H1 (cell line): Measurements from ENCODE around the gene P3H3. TPM values are rescaled to one million over a fixed set of nuclear protein-coding genes. Genes with fewer than 3 reads are reported as not detected.

Experiments
- CTCF ChIA-PET: fragments of 300-600 bp; sonication (Branson Sonifier 250); formaldehyde crosslinking; loops from one replicate; lab custom pipeline; 2021; ENCODE audit not compliant: partially characterized antibody; lab: Charles Lee
- POLR2A ChIA-PET: fragments of 300-600 bp; sonication (Branson Sonifier 250); formaldehyde crosslinking; loops from one replicate; lab custom pipeline; 2021; ENCODE audit warnings: inconsistent platforms; ENCODE audit not compliant: partially characterized antibody; lab: Charles Lee
- DNase-seq, 2 experiments: peaks; one replicate each; pipeline versions ENCODE4 v3.0.0 to v3.0.0-alpha.2; 2010 to 2022; ENCODE audit warnings: low spot score in 2 of 2, low read depth in 1 of 2, mixed read lengths in 1 of 2
- FAIRE-seq: peaks from 2 replicates; lab custom pipeline; 2011; peaks lifted over from hg19 to GRCh38; lab: Jason Lieb, UNC
- H2AFZ ChIP-seq: 2 replicates; pipeline ENCODE4 v1.8.1; 2012; ENCODE audit warnings: low read length, inconsistent platforms
- H2AK5ac ChIP-seq: 2 replicates; pipeline ENCODE4 v1.6.1; 2013; ENCODE audit warnings: low read depth, low read length
- H2BK120ac ChIP-seq: replicated peaks from 2 replicates; pipeline ENCODE3; 2013; ENCODE audit warnings: low read depth, low read length, inconsistent platforms
- H2BK12ac ChIP-seq: 2 replicates; pipeline ENCODE4 v1.6.1; 2013; ENCODE audit warnings: low read depth, low read length
- H2BK15ac ChIP-seq: 2 replicates; pipeline ENCODE4 v1.6.1; 2013; ENCODE audit warnings: low read length
- H2BK20ac ChIP-seq: 2 replicates; pipeline ENCODE4 v1.6.1; 2013; ENCODE audit warnings: low read length
- H2BK5ac ChIP-seq: 2 replicates; pipeline ENCODE4 v1.6.1; 2013; ENCODE audit warnings: low read depth, low read length
- H3K14ac ChIP-seq: 2 replicates; pipeline ENCODE4 v1.6.1; 2013; ENCODE audit warnings: inconsistent platforms; ENCODE audit not compliant: insufficient read length
- H3K18ac ChIP-seq: 2 replicates; pipeline ENCODE4 v1.6.1; 2013; ENCODE audit warnings: low read length; ENCODE audit errors: extremely low read depth
- H3K23ac ChIP-seq: 2 replicates; pipeline ENCODE4 v1.6.1; 2013; ENCODE audit warnings: inconsistent platforms; ENCODE audit not compliant: insufficient read length
- H3K23me2 ChIP-seq: 2 replicates; pipeline ENCODE4 v1.6.1; 2013; ENCODE audit warnings: low read depth, low read length
- H3K27ac ChIP-seq: 2 replicates; pipeline ENCODE4 v1.6.1; 2011; ENCODE audit warnings: low read depth, low read length, inconsistent platforms
- H3K27me3 ChIP-seq, 4 experiments: replicated peaks in 1 of 4; 1 replicate in 1 of 4; 2 replicates in 3 of 4; pipeline versions ENCODE4 v1.6.1 to v1.8.1; 2011 to 2013; ENCODE audit warnings: low read length in 3 of 4, mild to moderate bottlenecking in 3 of 4, inconsistent platforms in 2 of 4, mixed read lengths in 2 of 4, moderate library complexity in 1 of 4; ENCODE audit not compliant: control insufficient read depth in 3 of 4, insufficient read depth in 3 of 4; ENCODE audit errors: extremely low read depth in 1 of 4
- H3K36me3 ChIP-seq, 4 experiments: 2 replicates each; pipeline versions ENCODE4 v1.6.1 to v1.8.1; 2011 to 2013; ENCODE audit warnings: mild to moderate bottlenecking in 4 of 4, low read length in 3 of 4, moderate library complexity in 2 of 4, control low read depth in 1 of 4, inconsistent platforms in 1 of 4; ENCODE audit not compliant: insufficient read depth in 4 of 4, control insufficient read depth in 2 of 4
- H3K4ac ChIP-seq: replicated peaks from 2 replicates; pipeline ENCODE3; 2013; ENCODE audit warnings: low read length, low read depth, mixed read lengths, inconsistent platforms; ENCODE audit not compliant: insufficient read length
- H3K4me1 ChIP-seq, 4 experiments: replicated peaks in 1 of 4; 1 replicate in 1 of 4; 2 replicates in 3 of 4; pipeline versions ENCODE4 v1.6.1 to v1.8.1; 2011 to 2013; ENCODE audit warnings: low read length in 3 of 4, inconsistent platforms in 2 of 4, mixed read lengths in 1 of 4; ENCODE audit not compliant: insufficient read depth in 4 of 4, control insufficient read depth in 3 of 4
- H3K4me2 ChIP-seq, 2 experiments: 2 replicates each; pipeline versions ENCODE4 v1.6.1 to v1.8.1; 2011 to 2013; ENCODE audit warnings: low read depth in 2 of 2, low read length in 2 of 2, control low read depth in 1 of 2, inconsistent platforms in 1 of 2, mild to moderate bottlenecking in 1 of 2; ENCODE audit not compliant: insufficient read depth in 1 of 2
- H3K4me3 ChIP-seq, 4 experiments: fragments of 200-600, 300-600 bp in 1 of 4; sonication (generic), shearing (Covaris generic), sonication (Bioruptor Twin) in 1 of 4; 2 replicates each; pipeline versions ENCODE4 v1.5.1 to v1.8.1; 2011 to 2016; ENCODE audit warnings: low read length in 4 of 4, low read depth in 3 of 4, control low read depth in 2 of 4, inconsistent platforms in 2 of 4, mild to moderate bottlenecking in 2 of 4, mixed read lengths in 1 of 4, moderate library complexity in 1 of 4; ENCODE audit not compliant: insufficient read depth in 2 of 4; ENCODE audit errors: extremely low read depth in 1 of 4
- H3K56ac ChIP-seq: replicated peaks from 2 replicates; pipeline ENCODE3; 2013; ENCODE audit warnings: low read depth, mild to moderate bottlenecking, mixed read lengths, low read length, inconsistent platforms; ENCODE audit not compliant: insufficient read length
- H3K79me1 ChIP-seq: 2 replicates; pipeline ENCODE4 v1.6.1; 2013; ENCODE audit warnings: low read depth, low read length, control low read depth
- H3K79me2 ChIP-seq, 2 experiments: 2 replicates each; pipeline versions ENCODE4 v1.6.1 to v1.8.1; 2012 to 2013; ENCODE audit warnings: low read length in 2 of 2, mild to moderate bottlenecking in 2 of 2, inconsistent platforms in 1 of 2; ENCODE audit not compliant: insufficient read depth in 2 of 2, control insufficient read depth in 1 of 2
- H3K9ac ChIP-seq, 4 experiments: replicated peaks in 1 of 4; 1 replicate in 1 of 4; 2 replicates in 3 of 4; pipeline versions ENCODE4 v1.6.1 to v1.8.1; 2011 to 2013; ENCODE audit warnings: low read depth in 3 of 4, low read length in 3 of 4, control low read depth in 2 of 4, mild to moderate bottlenecking in 2 of 4, moderate library complexity in 2 of 4, inconsistent platforms in 1 of 4; ENCODE audit errors: extremely low read depth in 1 of 4
- H3K9me3 ChIP-seq, 2 experiments: 2 replicates each; pipeline versions ENCODE4 v1.6.1 to v1.8.1; 2012 to 2013; ENCODE audit warnings: mild to moderate bottlenecking in 2 of 2, moderate library complexity in 2 of 2, control low read depth in 1 of 2, inconsistent platforms in 1 of 2, low read depth in 1 of 2, low read length in 1 of 2, mixed read lengths in 1 of 2; ENCODE audit not compliant: insufficient read depth in 2 of 2
- H4K20me1 ChIP-seq, 2 experiments: replicated peaks in 1 of 2; 2 replicates each; pipeline versions ENCODE3 to v1.8.1; 2011 to 2013; ENCODE audit warnings: inconsistent platforms in 2 of 2, low read length in 2 of 2, mild to moderate bottlenecking in 1 of 2; ENCODE audit not compliant: insufficient read depth in 2 of 2, control insufficient read depth in 1 of 2
- H4K5ac ChIP-seq: 2 replicates; pipeline ENCODE4 v1.6.1; 2013; ENCODE audit warnings: low read length, low read depth, mixed read lengths, inconsistent platforms; ENCODE audit not compliant: insufficient read length
- H4K8ac ChIP-seq: 2 replicates; pipeline ENCODE4 v1.8.0; 2013; ENCODE audit warnings: mild to moderate bottlenecking, moderate library complexity, low read length, inconsistent platforms; ENCODE audit not compliant: insufficient read depth; ENCODE audit errors: extremely low read depth
- H4K91ac ChIP-seq: replicated peaks from 2 replicates; pipeline ENCODE3; 2013; ENCODE audit warnings: low read length, mixed read lengths, inconsistent platforms; ENCODE audit not compliant: insufficient read length
- ASH2L ChIP-seq: fragments of 200-600, 300-600 bp; sonication (generic); IDR thresholded peaks from one replicate; pipeline ENCODE4 v1.7.1; 2017; ENCODE audit warnings: low read length
- CHD2 ChIP-seq: IDR thresholded peaks from 2 replicates; pipeline ENCODE4 v1.6.1; 2012; ENCODE audit warnings: low read length, improper control_type of control experiment
- EGR1 ChIP-seq: IDR thresholded peaks from 2 replicates; pipeline ENCODE4 v1.6.1; 2011; ENCODE audit warnings: low read depth, low read length, borderline replicate concordance
- RBBP5 ChIP-seq: IDR thresholded peaks from 2 replicates; pipeline ENCODE4 v1.7.1; 2012; ENCODE audit warnings: low read depth, mild to moderate bottlenecking, inconsistent platforms, low read length, moderate library complexity, borderline replicate concordance
- SIX5 ChIP-seq: IDR thresholded peaks from 2 replicates; pipeline ENCODE4 v1.6.1; 2011; ENCODE audit warnings: mild to moderate bottlenecking, low read depth, low read length
- SUZ12 ChIP-seq: fragments of 200-600 bp; sonication (generic); IDR thresholded peaks from 2 replicates; pipeline ENCODE4 v1.6.1; 2012; ENCODE audit warnings: mild to moderate bottlenecking, inconsistent platforms, low read length, moderate library complexity, mixed read lengths
- YY1 ChIP-seq: IDR thresholded peaks from 2 replicates; pipeline ENCODE4 v1.6.1; 2011; ENCODE audit warnings: low read depth, mild to moderate bottlenecking, low read length
- WGBS, 2 experiments: shearing (Covaris generic) in 1 of 2; methylation state at CpG; one replicate each; pipeline versions ENCODE4 v1.1.6 to v1.1.7; 2013 to 2015; ENCODE audit warnings: low lambda C conversion rate in 2 of 2, mixed read lengths in 2 of 2, inconsistent platforms in 1 of 2, low coverage in 1 of 2, missing lambda C conversion rate in 1 of 2; ENCODE audit not compliant: insufficient replicate concordance in 2 of 2, insufficient coverage in 1 of 2, insufficient read length in 1 of 2; ENCODE audit errors: extremely low coverage in 1 of 2, missing lambda C conversion rate in 1 of 2; 5-methylcytosine and 5-hydroxymethylcytosine counted together
- polyA plus RNA-seq, 7 experiments: library from polyadenylated mRNA; depleted of rRNA in 3 of 7; stranded (reverse) in 5 of 7; unstranded in 2 of 7; fragments of >200 nt in 5 of 7; fragments of 200-250 nt in 2 of 7; gene quantifications; 1 replicate in 5 of 7; 2 replicates in 1 of 7; 4 replicates in 1 of 7; pipeline versions ENCODE4 v1.2.1 to v1.2.3, GENCODE V29; 2011 to 2013; ENCODE audit warnings: missing spikeins in 2 of 7, mixed read lengths in 2 of 7
- total RNA-seq: library from RNA; stranded (reverse); fragmentation: NEBNext Ultra II Directional; extraction: Animal tissue kit (Norgen Biotek cat#: 25700); gene quantifications from 2 replicates; pipeline ENCODE4 v1.2.1, GENCODE V29; 2021

P3H3 gene
- total and polyA plus RNA-seq, 2 of the 8 experiments (the other 6 are each of a cell fraction or from before 2014, with no cell fraction given): 22.9 to 43.5 TPM

- peaks cover 0 to 12% (median 9%) of the 10 kb centered on the region in 4 experiments; a peak in 6 of 7 replicates for H3K27me3 ChIP-seq
- H2AK5ac ChIP-seq: peak within 1 kb of the TSS; percentile 91; the same call in 1 of the 2 replicates
- H3K4ac ChIP-seq: peak within 1 kb of the TSS; percentile 82
- H2AFZ ChIP-seq: 0 out of 2 replicates have a peak within 1 kb of the TSS, but pooled peaks have one; percentile 6
- H4K20me1 ChIP-seq: peaks cover 0 to 10% of the 10 kb centered on the region in 2 experiments
- no peaks in the 10 kb centered on the region for H3K79me2 ChIP-seq
- H3K79me1 ChIP-seq: no peaks in the 10 kb centered on the region; the same call in 1 of the 2 replicates
- H3K27ac ChIP-seq: no peak within 1 kb of the TSS; the same call in 1 of the 2 replicates
- H3K9me3 ChIP-seq: no peaks in the 10 kb centered on the region
- POLR2A ChIA-PET: interaction anchor here (0.7 to 27.1 kb wide), 24 partner anchors 10 to 283 kb away, joined by 3 to 388 read pairs (median 4); partner anchors contain the start of genes C12orf57, CDCA3, COPS7A and GNB3
- no peaks in the 10 kb centered on the region for H3K36me3 ChIP-seq
- H3K4me1 ChIP-seq: peaks cover 4 to 59% (median 35%) of the 10 kb centered on the region in 4 experiments
- H3K23ac ChIP-seq: no peak within 1 kb of the TSS
- peak within 1 kb of the TSS; percentile 55 for H2BK20ac ChIP-seq
- peak within 1 kb of the TSS; percentile 94 to 98 for H3K4me2 ChIP-seq
- H4K91ac ChIP-seq: peak within 1 kb of the TSS; percentile 83
- peak within 1 kb of the TSS; percentile 89; the same call in 1 of the 2 replicates for H2BK5ac ChIP-seq
- peak within 1 kb of the TSS; percentile 31 for H4K5ac ChIP-seq
- peak within 1 kb of the TSS; percentile 3 for H3K56ac ChIP-seq
- WGBS, 2 experiments: 0% methylated on average over 1 of the region's 28 CpGs; no CpG with 5 or more reads in 1 of the 2 experiments
- CTCF ChIA-PET: interaction anchor here (0.8 to 23.7 kb wide), 13 partner anchors 11 to 201 kb away, joined by 3 to 532 read pairs (median 5); partner anchors contain the start of genes CD4, COPS7A, GNB3 and LAG3
- peak in 1 of 2 experiments; percentile 82 for DNase-seq
- peak within 1 kb of the TSS; percentile 53 to 72 (median 60) for H3K4me3 ChIP-seq
- peak within 1 kb of the TSS; percentile 100 for H2BK15ac ChIP-seq
- no peak within 1 kb of the TSS; the same call in 1 of the 2 replicates for H4K8ac ChIP-seq
- peak within 1 kb of the TSS; percentile 94 for H3K18ac ChIP-seq
- peak within 1 kb of the TSS; percentile 84; the same call in 1 of the 2 replicates for H2BK12ac ChIP-seq
- no peak for FAIRE-seq
- TF ChIP-seq RBBP5 (peak; percentile 66), YY1 (peak; percentile 17; the same call in 1 of the 2 replicates), CHD2 (no peak), ASH2L (peak; percentile 49), EGR1 (peak; percentile 89; the same call in 1 of the 2 replicates), SUZ12 (0 out of 2 replicates have a peak, but pooled peaks have one; percentile 16), SIX5 (no peak)
- TF ChIP-seq, all 59 proteins: peak for 5
- peak within 1 kb of the TSS; percentile 71 for H3K14ac ChIP-seq
- H3K9ac ChIP-seq: peak within 1 kb of the TSS in 2 of 4 experiments; percentile 40 to 61; a peak in 6 of 7 replicates
- peak within 1 kb of the TSS; percentile 82 for H2BK120ac ChIP-seq
- peaks cover 28% of the 10 kb centered on the region for H3K23me2 ChIP-seq
Observed at GRCh38 chr12:6821591-6822425, 6.4 kb upstream of the P3H3 start, which contains the start of gene GPR162. TSS of gene GPR162 (plus strand) at chr12:6821821. CDS start at chr12:6823899, 2,078 bp downstream.
